H9 (cell line): ENCODE data around the gene LRP3. TPM values are rescaled to one million over a fixed set of nuclear protein-coding genes. Genes with fewer than 3 reads are reported as not detected.

Source experiments
- DNase-seq: peaks from one replicate; pipeline ENCODE4 v3.0.0-alpha.2; 2017
- H2AFZ ChIP-seq: one replicate; pipeline ENCODE4 v1.6.1; 2013; ENCODE audit warnings: mild to moderate bottlenecking, low read length, control low read depth, moderate library complexity
- H2AK5ac ChIP-seq: 2 replicates; pipeline ENCODE4 v1.6.1; 2013; ENCODE audit warnings: low read length, control low read depth, mixed read lengths; ENCODE audit not compliant: insufficient read length
- H2BK120ac ChIP-seq: one replicate; pipeline ENCODE4 v1.6.1; 2013; ENCODE audit warnings: low read depth, mild to moderate bottlenecking, low read length, control low read depth, inconsistent platforms; ENCODE audit not compliant: poor library complexity, severe bottlenecking
- H2BK12ac ChIP-seq: 2 replicates; pipeline ENCODE4 v1.6.1; 2013; ENCODE audit warnings: low read length, control low read depth, mixed read lengths, low read depth; ENCODE audit not compliant: insufficient read length
- H2BK15ac ChIP-seq: 2 replicates; pipeline ENCODE4 v1.6.1; 2013; ENCODE audit warnings: low read depth, low read length, control low read depth
- H2BK20ac ChIP-seq: one replicate; pipeline ENCODE4 v1.6.1; 2013; ENCODE audit warnings: low read depth, mild to moderate bottlenecking, low read length, control low read depth, inconsistent platforms; ENCODE audit not compliant: poor library complexity, severe bottlenecking
- H2BK5ac ChIP-seq: 2 replicates; pipeline ENCODE4 v1.6.1; 2013; ENCODE audit warnings: low read length, control low read depth, mixed read lengths; ENCODE audit not compliant: insufficient read length
- H3K14ac ChIP-seq: 2 replicates; pipeline ENCODE4 v1.6.1; 2013; ENCODE audit warnings: low read length, control low read depth; ENCODE audit not compliant: insufficient read depth
- H3K18ac ChIP-seq: 2 replicates; pipeline ENCODE4 v1.6.1; 2013; ENCODE audit warnings: low read depth, mild to moderate bottlenecking, mixed read lengths, low read length, control low read depth; ENCODE audit not compliant: insufficient read length
- H3K23ac ChIP-seq: 2 replicates; pipeline ENCODE4 v1.6.1; 2013; ENCODE audit warnings: low read length, control low read depth, mixed read lengths, low read depth; ENCODE audit not compliant: insufficient read length
- H3K23me2 ChIP-seq: 2 replicates; pipeline ENCODE4 v1.6.1; 2013; ENCODE audit warnings: low read depth, mild to moderate bottlenecking, mixed read lengths, low read length, control low read depth; ENCODE audit not compliant: insufficient read length, poor library complexity, severe bottlenecking
- H3K27ac ChIP-seq: 2 replicates; pipeline ENCODE4 v1.5.1; 2013; ENCODE audit warnings: low read length, control low read depth, mixed read lengths, low read depth; ENCODE audit not compliant: insufficient read length
- H3K27me3 ChIP-seq: 2 replicates; pipeline ENCODE4 v1.6.1; 2013; ENCODE audit warnings: low read length, control low read depth, inconsistent platforms; ENCODE audit not compliant: insufficient read depth
- H3K4ac ChIP-seq: 2 replicates; pipeline ENCODE4 v1.6.1; 2013; ENCODE audit warnings: low read depth, mild to moderate bottlenecking, control low read depth, inconsistent platforms, low read length, moderate library complexity
- H3K4me1 ChIP-seq: 2 replicates; pipeline ENCODE4 v1.6.1; 2013; ENCODE audit warnings: low read length, control low read depth, inconsistent platforms; ENCODE audit not compliant: insufficient read depth
- H3K4me2 ChIP-seq: 2 replicates; pipeline ENCODE4 v1.6.1; 2013; ENCODE audit warnings: low read length, control low read depth, mixed read lengths; ENCODE audit not compliant: insufficient read length, insufficient read depth
- H3K56ac ChIP-seq: 2 replicates; pipeline ENCODE4 v1.6.1; 2013; ENCODE audit warnings: low read depth, mild to moderate bottlenecking, mixed read lengths, low read length, control low read depth; ENCODE audit not compliant: insufficient read length
- H3K79me1 ChIP-seq: 2 replicates; pipeline ENCODE4 v1.6.1; 2013; ENCODE audit warnings: low read depth, mild to moderate bottlenecking, moderate library complexity, low read length, control low read depth, inconsistent platforms; ENCODE audit not compliant: insufficient read depth, poor library complexity, severe bottlenecking
- H3K79me2 ChIP-seq: 2 replicates; pipeline ENCODE4 v1.6.1; 2013; ENCODE audit warnings: low read length, control low read depth, inconsistent platforms; ENCODE audit not compliant: insufficient read depth
- H3K9ac ChIP-seq: 2 replicates; pipeline ENCODE4 v1.6.1; 2013; ENCODE audit warnings: low read length, control low read depth, mixed read lengths; ENCODE audit not compliant: insufficient read length; ENCODE audit errors: extremely low read depth
- H3K9me3 ChIP-seq: one replicate; pipeline ENCODE4 v1.6.1; 2013; ENCODE audit warnings: low read depth, low read length, inconsistent platforms; ENCODE audit not compliant: control insufficient read depth
- H3T11ph ChIP-seq: one replicate; pipeline ENCODE4 v1.6.1; 2013; ENCODE audit warnings: mild to moderate bottlenecking, low read length, control low read depth, inconsistent platforms
- H4K20me1 ChIP-seq: one replicate; pipeline ENCODE4 v1.6.1; 2013; ENCODE audit not compliant: control insufficient read depth, insufficient read length, insufficient read depth
- H4K5ac ChIP-seq: 2 replicates; pipeline ENCODE4 v1.6.1; 2013; ENCODE audit warnings: low read depth, mild to moderate bottlenecking, mixed read lengths, low read length, control low read depth; ENCODE audit not compliant: insufficient read length
- H4K8ac ChIP-seq: replicated peaks from 2 replicates; pipeline ENCODE4 v1.6.1; 2013; ENCODE audit warnings: low read length, control low read depth, mixed read lengths, low read depth; ENCODE audit not compliant: insufficient read length
- H4K91ac ChIP-seq: 2 replicates; pipeline ENCODE4 v1.6.1; 2013; ENCODE audit warnings: low read depth, mild to moderate bottlenecking, moderate library complexity, mixed read lengths, low read length, control low read depth; ENCODE audit not compliant: insufficient read length
- H3K27ac Mint-ChIP-seq, 3 experiments: 2 replicates in 2 of 3; 3 replicates in 1 of 3; pipeline ENCODE4 v1.8.0; 2020 to 2021; ENCODE audit warnings: mixed read lengths in 3 of 3, mild to moderate bottlenecking in 1 of 3, moderate library complexity in 1 of 3
- H3K27me3 Mint-ChIP-seq: 2 replicates; pipeline ENCODE4 v1.8.0; 2021; ENCODE audit warnings: low read depth, mild to moderate bottlenecking, moderate library complexity, mixed read lengths
- H3K36me3 Mint-ChIP-seq, 3 experiments: 2 replicates in 2 of 3; 3 replicates in 1 of 3; pipeline ENCODE4 v1.8.0; 2020 to 2021; ENCODE audit warnings: low read depth in 3 of 3, mixed read lengths in 3 of 3; ENCODE audit not compliant: insufficient read depth in 1 of 3
- H3K4me1 Mint-ChIP-seq, 2 experiments: 2 replicates each; pipeline ENCODE4 v1.8.0; 2020; ENCODE audit warnings: mixed read lengths in 2 of 2
- H3K4me3 Mint-ChIP-seq, 2 experiments: 2 replicates in 1 of 2; 3 replicates in 1 of 2; pipeline ENCODE4 v1.8.0; 2020 to 2021; ENCODE audit warnings: mild to moderate bottlenecking in 2 of 2, mixed read lengths in 2 of 2, moderate library complexity in 1 of 2
- H3K9me3 Mint-ChIP-seq, 2 experiments: 2 replicates in 1 of 2; 3 replicates in 1 of 2; pipeline ENCODE4 v1.8.0; 2020; ENCODE audit warnings: mild to moderate bottlenecking in 2 of 2, mixed read lengths in 2 of 2, moderate library complexity in 1 of 2
- CTCF ChIP-seq: fragments of 200-600 bp; sonication (generic); conservative IDR thresholded peaks from 3 replicates; pipeline ENCODE4 v1.8.0; 2021; ENCODE audit warnings: antibody characterized with exemption, mild to moderate bottlenecking
- WGBS: extraction: QIAGEN DNeasy Blood & Tissue Kit; methylation state at CpG from one replicate; pipeline ENCODE4 v1.1.7; 2013; ENCODE audit warnings: missing lambda C conversion rate, low lambda C conversion rate, mixed read lengths; ENCODE audit not compliant: insufficient read length; ENCODE audit errors: extremely low coverage; 5-methylcytosine and 5-hydroxymethylcytosine counted together
- total RNA-seq: library from RNA; stranded (reverse); gene quantifications from 2 replicates; pipeline ENCODE4 v1.2.1, GENCODE V29; 2021

LRP3 gene
- total RNA-seq, 1 experiment from 2014 or later: 29.2 TPM

- no peak overlapping the region for H3K18ac ChIP-seq
- Mint-ChIP-seq H3K36me3 (peaks cover 0 to 5% (median 3%) of the 10 kb centered on the region in 3 experiments; a peak in 2 of 7 replicates), H3K27ac (no peak overlapping the region), H3K4me1 (peaks cover 0 to 4% of the 10 kb centered on the region in 2 experiments; a peak in 1 of 4 replicates), H3K27me3 (peaks cover 14% of the 10 kb centered on the region), H3K4me3 (no peak overlapping the region), H3K9me3 (peaks cover 9 to 10% of the 10 kb centered on the region in 2 experiments; a peak in 3 of 5 replicates)
- H4K8ac ChIP-seq: no peak overlapping the region
- H3K56ac ChIP-seq: no peak overlapping the region
- no peak overlapping the region for H3T11ph ChIP-seq
- no peak overlapping the region for H3K23ac ChIP-seq
- H3K9ac ChIP-seq: no peak overlapping the region
- H3K23me2 ChIP-seq: no peaks in the 10 kb centered on the region
- TF ChIP-seq CTCF: no peak
- no peaks in the 10 kb centered on the region for H4K20me1 ChIP-seq
- H2BK15ac ChIP-seq: no peak overlapping the region
- H3K79me1 ChIP-seq: no peaks in the 10 kb centered on the region
- no peak overlapping the region for H4K91ac ChIP-seq
- WGBS: no CpG with 5 or more reads among the region's 11 CpGs
- no peaks in the 10 kb centered on the region for H3K27me3 ChIP-seq
- H2BK12ac ChIP-seq: no peak overlapping the region
- H2BK5ac ChIP-seq: no peak overlapping the region
- H2BK20ac ChIP-seq: no peak overlapping the region
- H3K9me3 ChIP-seq: no peaks in the 10 kb centered on the region
- no peak overlapping the region for H2AK5ac ChIP-seq
- H3K79me2 ChIP-seq: no peaks in the 10 kb centered on the region
- no peak overlapping the region for H3K14ac ChIP-seq
- H3K27ac ChIP-seq: no peak overlapping the region
- no peak overlapping the region for H3K4ac ChIP-seq
- no peak overlapping the region for H2AFZ ChIP-seq
- DNase-seq: no peak
- H2BK120ac ChIP-seq: no peak overlapping the region
- H3K4me1 ChIP-seq: no peaks in the 10 kb centered on the region
- no peak overlapping the region for H4K5ac ChIP-seq
- H3K4me2 ChIP-seq: no peak overlapping the region
Measured at GRCh38 chr19:33241091-33241529, 47.0 kb downstream of the LRP3 start.
